Adipocyte (in vitro differentiated cells): Measurements from ENCODE around the gene RIPK4.

Experiments used
- DNase-seq: peaks from one replicate; pipeline ENCODE4 v3.0.0-alpha.2; 2015; ENCODE audit warnings: low read depth
- H3K27me3 ChIP-seq: replicated peaks from 2 replicates; pipeline ENCODE4 v1.7.0; 2013; ENCODE audit warnings: mild to moderate bottlenecking, low read length, moderate library complexity; ENCODE audit not compliant: control insufficient read depth, insufficient read depth
- H3K36me3 ChIP-seq: 2 replicates; pipeline ENCODE4 v1.7.0; 2013; ENCODE audit warnings: low read length, mild to moderate bottlenecking, moderate library complexity; ENCODE audit not compliant: control insufficient read depth, insufficient read depth, severe bottlenecking
- H3K4me1 ChIP-seq: 2 replicates; pipeline ENCODE4 v1.7.0; 2013; ENCODE audit warnings: mild to moderate bottlenecking, low read length, moderate library complexity; ENCODE audit not compliant: control insufficient read depth, insufficient read depth
- H3K4me3 ChIP-seq: 2 replicates; pipeline ENCODE4 v1.7.0; 2013; ENCODE audit warnings: mild to moderate bottlenecking, low read length, moderate library complexity
- H3K9ac ChIP-seq: 2 replicates; pipeline ENCODE4 v1.7.0; 2013; ENCODE audit warnings: mild to moderate bottlenecking, low read length, moderate library complexity
- H3K9me3 ChIP-seq: 2 replicates; pipeline ENCODE4 v1.7.0; 2013; ENCODE audit warnings: mild to moderate bottlenecking, low read length, moderate library complexity; ENCODE audit not compliant: control insufficient read depth

RIPK4 gene

DNA sequence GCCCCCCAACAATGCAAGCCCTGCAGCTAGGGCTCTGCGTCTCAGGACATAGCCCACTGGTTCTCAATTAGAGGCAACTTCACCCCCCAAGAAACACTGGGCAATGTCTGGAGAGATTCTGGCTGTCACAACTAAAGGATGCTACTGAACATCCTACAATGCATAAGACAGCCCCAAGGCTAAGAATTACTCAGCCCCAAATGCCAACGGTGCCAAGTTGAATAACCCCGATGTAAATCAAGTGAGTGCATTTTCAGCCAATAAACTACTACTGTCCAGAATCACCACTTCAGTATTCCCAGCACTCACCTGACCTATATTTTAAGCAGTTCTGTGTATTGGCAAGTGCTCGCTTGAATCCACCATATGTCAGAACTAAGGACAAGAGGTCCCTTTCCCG lies 6.9 kb downstream of the RIPK4 start:
- no peak for DNase-seq
- Histone ChIP-seq H3K9ac (no peak overlapping the region), H3K27me3 (peaks cover 55% of the 10 kb centered on the region), H3K4me3 (no peak overlapping the region), H3K9me3 (no peaks in the 10 kb centered on the region), H3K36me3 (no peaks in the 10 kb centered on the region), H3K4me1 (peaks cover 13% of the 10 kb centered on the region)

DNA sequence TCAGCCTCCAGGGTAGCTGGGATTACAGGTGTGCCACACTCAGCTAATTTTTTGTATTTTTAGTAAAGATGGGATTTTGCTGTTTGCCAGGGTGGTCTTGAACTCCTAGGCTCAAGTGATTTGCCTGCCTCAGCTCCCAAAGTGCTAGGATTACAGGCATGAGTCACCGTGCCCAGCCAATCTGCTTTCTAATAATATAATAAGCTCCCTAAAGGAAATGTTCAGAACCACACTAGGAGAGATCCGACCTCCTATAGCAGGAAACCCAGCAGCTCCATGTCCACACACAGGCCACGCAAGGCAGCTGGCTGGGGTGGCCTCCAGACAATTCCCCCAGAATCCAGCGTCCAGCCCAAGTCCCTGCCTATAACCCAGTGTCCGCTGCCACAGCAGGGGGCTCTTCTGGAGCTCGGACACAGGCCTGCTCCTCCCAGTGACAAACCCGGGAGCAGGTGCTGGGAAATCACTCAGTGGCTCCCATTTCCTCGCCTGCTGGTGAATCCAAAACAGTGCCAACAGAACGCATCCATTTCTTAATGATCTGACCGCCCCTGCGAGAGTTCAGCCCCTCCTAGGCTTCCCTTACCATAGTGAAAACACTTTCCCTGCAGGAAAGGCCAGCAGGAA lies 7.5 kb downstream of the RIPK4 start:
- no peak for DNase-seq
- no peaks in the 10 kb centered on the region for H3K36me3 ChIP-seq
- H3K4me1 ChIP-seq: peaks cover 13% of the 10 kb centered on the region
- H3K27me3 ChIP-seq: peaks cover 49% of the 10 kb centered on the region
- H3K9ac ChIP-seq: no peak overlapping the region
- H3K9me3 ChIP-seq: no peaks in the 10 kb centered on the region
- no peak overlapping the region for H3K4me3 ChIP-seq

DNA sequence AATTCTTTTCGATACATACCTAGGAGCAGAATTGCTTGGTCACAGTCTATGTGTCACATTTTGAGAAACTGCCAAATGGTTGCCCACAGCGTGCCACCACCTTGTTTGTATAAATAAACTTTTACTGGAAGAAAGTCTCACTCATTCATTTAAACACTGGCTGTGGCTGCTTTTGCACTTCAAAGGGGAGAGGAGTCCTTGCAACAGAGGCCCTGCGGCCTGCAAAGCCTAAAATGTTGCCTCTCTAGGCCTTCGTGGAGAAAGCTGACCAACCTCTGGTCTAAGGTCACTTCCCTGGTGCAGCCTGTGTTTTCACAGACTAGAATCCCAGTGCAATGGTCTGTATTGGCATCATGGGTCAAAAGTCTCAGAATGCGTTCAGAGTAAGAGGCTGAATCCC lies 8.3 kb downstream of the RIPK4 start:
- H3K36me3 ChIP-seq: no peaks in the 10 kb centered on the region
- H3K9ac ChIP-seq: no peak overlapping the region
- no peak for DNase-seq
- no peaks in the 10 kb centered on the region for H3K9me3 ChIP-seq
- H3K27me3 ChIP-seq: peaks cover 41% of the 10 kb centered on the region
- peaks cover 13% of the 10 kb centered on the region for H3K4me1 ChIP-seq
- H3K4me3 ChIP-seq: no peak overlapping the region

DNA sequence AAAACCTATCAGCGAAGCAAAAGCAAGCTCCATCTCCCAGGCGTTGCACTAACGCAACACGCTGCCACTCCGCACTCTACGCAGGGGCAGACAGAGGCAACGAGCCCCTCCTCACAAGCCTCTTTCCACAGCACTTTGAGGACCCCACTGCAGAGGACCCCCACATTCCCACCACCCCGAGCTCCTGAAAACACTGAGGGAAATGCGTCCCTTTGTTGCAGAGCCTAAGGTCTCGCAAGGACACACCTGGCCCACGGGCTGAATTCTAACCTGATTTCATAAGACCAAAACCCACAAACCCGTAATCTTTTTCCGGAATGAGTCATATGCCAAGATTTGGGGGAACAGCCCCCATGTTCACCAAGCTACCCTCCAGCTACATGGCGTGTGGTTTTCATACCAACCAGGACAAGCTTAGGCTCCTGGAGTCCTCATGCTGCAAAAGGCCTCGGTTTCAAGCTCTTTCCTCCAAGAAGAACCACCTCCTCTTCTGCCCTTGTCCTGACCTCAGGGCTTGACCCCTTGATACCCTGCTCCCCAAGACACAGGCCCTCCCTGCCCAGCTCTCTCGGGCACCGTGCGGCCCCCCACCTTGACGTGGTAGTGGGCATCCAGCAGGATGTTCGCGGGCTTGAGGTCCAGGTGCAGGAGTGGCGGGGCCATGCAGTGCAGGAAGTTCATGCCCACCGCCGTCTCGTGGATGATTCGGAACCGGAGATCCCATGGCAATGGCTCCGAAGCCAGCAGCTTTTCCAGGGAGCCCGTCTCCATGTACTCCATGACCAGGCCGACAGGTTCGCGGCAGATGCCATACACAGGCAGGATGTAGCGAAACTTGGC lies 10.7 kb downstream of the RIPK4 start:
- H3K36me3 ChIP-seq: no peaks in the 10 kb centered on the region
- DNase-seq: no peak

DNA sequence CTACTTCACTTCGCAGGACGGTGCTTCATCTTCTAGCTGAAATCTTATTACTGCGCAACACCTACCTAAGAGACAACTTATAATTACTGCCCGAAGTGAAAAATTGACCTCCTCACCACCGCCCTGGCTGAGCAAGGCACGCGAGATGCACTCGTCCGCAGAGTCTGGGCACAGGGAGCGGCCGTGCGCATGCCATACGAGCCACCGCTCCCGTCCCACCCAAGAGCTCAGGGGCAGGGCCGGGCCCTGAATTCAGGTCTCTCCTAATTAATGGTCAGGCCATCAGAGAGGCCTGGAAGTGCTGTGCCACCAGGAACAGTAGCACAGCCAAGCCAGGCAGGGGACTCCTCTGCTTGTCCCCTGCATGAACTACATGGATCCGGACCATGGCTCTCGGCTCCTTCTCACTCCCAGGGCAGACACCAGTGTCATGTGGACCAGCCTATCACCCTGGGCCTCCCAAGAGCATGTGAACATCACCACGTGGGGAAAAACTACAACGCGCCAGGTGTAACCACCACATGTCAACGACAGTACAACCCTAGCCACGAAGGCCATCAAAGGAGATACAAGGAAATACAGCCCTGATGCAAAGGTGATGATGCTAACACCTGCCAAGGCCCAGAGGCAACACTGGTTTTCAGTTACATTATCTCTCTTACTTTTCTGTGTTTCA lies 11.5 kb downstream of the RIPK4 start:
- peaks cover 11% of the 10 kb centered on the region for H3K27me3 ChIP-seq
- DNase-seq: no peak
- H3K4me3 ChIP-seq: no peak overlapping the region
- no peaks in the 10 kb centered on the region for H3K9me3 ChIP-seq
- no peaks in the 10 kb centered on the region for H3K36me3 ChIP-seq
- no peak overlapping the region for H3K9ac ChIP-seq
- H3K4me1 ChIP-seq: peaks cover 8% of the 10 kb centered on the region

More for the DNA sequence above, 10.7 kb downstream of the RIPK4 start:
- Histone ChIP-seq H3K4me3 (no peak overlapping the region), H3K27me3 (peaks cover 17% of the 10 kb centered on the region), H3K9me3 (no peaks in the 10 kb centered on the region), H3K4me1 (peaks cover 9% of the 10 kb centered on the region), H3K9ac (no peak overlapping the region)

DNA sequence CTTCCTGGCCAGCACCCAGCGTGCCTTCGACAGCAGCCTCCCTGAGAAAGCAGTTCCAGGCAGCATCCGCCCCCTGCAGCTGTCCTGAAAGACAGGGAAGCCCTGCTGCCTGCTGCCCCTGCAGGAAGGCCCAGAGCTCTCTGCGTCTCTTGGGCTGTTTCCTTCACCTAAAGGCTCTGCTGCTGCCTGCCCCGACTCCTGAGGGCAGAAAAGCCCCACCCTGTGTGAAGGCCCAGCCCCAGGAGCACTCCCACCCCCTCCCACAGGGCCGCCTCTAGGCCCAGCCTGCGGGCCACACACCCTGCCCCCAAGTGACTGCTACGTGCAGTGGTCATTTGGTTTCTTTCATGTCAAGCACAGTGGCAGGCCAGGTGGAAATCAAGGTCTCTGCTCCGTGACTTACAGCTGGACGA lies 12.4 kb downstream of the RIPK4 start:
- H3K4me3 ChIP-seq: no peak overlapping the region
- H3K36me3 ChIP-seq: no peaks in the 10 kb centered on the region
- H3K9me3 ChIP-seq: no peaks in the 10 kb centered on the region
- H3K27me3 ChIP-seq: peaks cover 3% of the 10 kb centered on the region
- no peak overlapping the region for H3K9ac ChIP-seq
- no peak for DNase-seq
- peaks cover 13% of the 10 kb centered on the region for H3K4me1 ChIP-seq

DNA sequence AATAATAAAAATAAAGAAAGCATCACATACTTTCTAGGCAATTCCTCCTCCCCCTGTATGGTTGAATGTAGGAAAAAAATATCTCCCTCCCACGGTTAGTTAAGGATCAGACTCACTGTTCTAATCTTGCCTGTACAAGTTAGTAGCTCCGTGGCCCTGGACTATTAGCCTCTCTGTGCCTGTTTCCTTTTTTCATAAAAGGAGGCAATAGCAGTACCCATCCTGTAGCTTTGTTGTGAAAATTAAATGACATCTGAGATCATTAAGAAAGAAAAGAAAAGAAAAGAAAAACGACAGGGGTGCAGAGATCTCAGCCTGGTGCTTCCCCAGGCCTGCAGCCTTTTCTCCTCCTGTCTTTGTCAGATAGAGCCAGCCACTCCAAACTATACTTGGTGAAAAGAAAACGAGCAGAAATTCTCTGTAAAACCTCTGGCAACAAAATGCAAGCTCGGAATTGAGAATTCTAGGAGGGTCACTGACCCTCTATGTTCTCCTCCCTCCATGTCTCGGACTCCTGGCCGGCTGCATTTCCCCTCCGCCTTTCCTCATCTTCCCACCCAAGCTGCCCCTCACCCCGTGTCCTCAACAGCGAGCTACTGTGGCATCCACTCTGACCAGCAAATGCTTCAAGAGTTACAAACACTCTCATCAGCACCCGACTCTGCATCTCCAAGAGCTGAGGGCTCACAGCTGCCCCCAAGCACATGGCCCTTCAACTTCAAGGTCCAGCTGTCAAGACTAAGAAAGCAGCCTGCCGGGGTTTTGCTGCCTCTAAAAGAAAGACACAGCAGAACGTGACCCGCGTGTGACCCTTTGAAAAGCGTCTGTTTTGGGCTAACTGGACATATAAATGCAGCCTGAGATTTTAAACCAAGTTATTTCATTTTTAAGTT lies 13.6 kb downstream of the RIPK4 start:
- H3K4me1 ChIP-seq: peaks cover 13% of the 10 kb centered on the region
- H3K4me3 ChIP-seq: no peak overlapping the region
- no peak for DNase-seq
- H3K36me3 ChIP-seq: no peaks in the 10 kb centered on the region
- H3K9me3 ChIP-seq: no peaks in the 10 kb centered on the region
- peaks cover 5% of the 10 kb centered on the region for H3K27me3 ChIP-seq
- no peak overlapping the region for H3K9ac ChIP-seq

DNA sequence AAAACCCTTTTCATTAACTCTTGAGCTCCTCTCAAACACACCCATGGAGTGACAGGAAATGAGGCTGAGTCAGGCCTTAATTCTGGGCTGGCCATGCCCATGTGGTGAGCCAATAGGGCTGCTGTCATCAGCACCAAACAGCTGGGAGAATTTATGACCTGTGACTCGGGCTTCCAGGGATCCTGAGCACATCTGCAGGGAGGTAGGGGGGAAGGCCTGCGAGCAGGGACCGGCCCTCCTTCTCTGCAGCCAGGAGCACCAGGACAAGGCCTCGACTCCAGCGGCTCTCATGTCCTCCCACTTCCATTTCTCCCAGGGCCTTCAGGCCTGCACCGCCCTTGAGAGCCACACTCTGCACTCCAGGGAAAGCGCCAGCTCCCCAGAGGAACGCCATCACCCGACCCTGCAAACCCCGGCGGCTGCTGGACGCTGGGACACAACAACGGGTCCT lies 14.6 kb downstream of the RIPK4 start:
- peak; percentile 40 for DNase-seq
- peaks cover 13% of the 10 kb centered on the region for H3K4me1 ChIP-seq

DNA sequence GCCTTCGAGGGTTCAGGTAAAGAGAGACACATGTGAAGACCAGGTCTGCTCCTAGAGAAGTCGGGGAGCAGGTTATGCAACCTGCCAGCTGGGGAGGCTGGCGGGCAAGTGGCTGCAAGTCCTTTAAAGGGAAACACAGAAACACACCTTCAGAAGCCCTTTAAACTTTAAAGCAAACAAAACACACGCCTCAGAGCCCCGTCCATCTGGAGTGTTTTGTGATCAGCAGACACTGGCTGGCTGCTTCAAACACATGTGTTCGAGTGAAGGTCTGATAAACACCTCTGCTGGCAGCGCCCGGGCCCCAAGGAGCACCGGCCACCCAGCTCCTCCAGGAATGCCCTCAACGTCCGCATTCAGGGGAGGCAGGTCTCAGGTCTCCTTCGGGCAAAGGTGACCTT lies 15.2 kb downstream of the RIPK4 start:
- no peak for DNase-seq
- Histone ChIP-seq H3K4me1 (peaks cover 13% of the 10 kb centered on the region), H3K4me3 (no peak overlapping the region), H3K27me3 (peaks cover 10% of the 10 kb centered on the region), H3K9me3 (no peaks in the 10 kb centered on the region), H3K9ac (no peak overlapping the region), H3K36me3 (no peaks in the 10 kb centered on the region)

More for the DNA sequence above, 14.6 kb downstream of the RIPK4 start:
- Histone ChIP-seq H3K9ac (no peak overlapping the region), H3K4me3 (no peak overlapping the region), H3K36me3 (no peaks in the 10 kb centered on the region), H3K9me3 (no peaks in the 10 kb centered on the region), H3K27me3 (peaks cover 10% of the 10 kb centered on the region)

DNA sequence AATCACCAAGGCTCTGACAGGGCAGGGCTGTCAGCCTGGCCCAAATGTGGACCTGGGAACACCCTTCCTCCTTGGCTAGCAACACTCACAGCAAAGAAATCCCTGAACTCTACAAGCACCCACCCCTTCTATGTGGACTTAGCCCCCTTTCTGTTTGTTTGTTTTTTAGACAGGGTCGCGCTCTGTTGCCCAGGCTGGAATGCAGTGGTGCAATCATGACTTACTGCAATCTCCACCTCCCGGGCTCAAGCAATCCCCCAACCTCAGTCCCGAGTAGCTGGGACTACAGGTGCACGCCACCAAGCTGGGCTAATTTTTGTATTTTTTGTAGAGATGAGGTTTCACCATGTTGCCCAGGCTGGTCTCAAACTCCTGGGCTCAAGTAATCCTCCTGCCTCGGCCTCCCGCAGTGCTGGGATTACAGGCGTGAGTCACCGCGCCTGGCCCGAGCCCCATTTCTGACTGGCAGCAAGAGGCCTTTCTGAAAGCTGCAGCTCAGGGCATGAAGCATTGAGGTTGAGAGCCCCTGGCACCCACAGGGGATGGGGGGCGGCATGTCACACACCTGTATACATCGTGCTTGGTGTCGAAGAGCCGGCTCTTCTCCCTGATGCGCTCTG lies 16.2 kb downstream of the RIPK4 start:
- H3K9ac ChIP-seq: no peak overlapping the region
- no peaks in the 10 kb centered on the region for H3K9me3 ChIP-seq
- no peak overlapping the region for H3K4me3 ChIP-seq
- H3K36me3 ChIP-seq: no peaks in the 10 kb centered on the region
- DNase-seq: peak; percentile 61
- H3K4me1 ChIP-seq: peaks cover 13% of the 10 kb centered on the region
- peaks cover 10% of the 10 kb centered on the region for H3K27me3 ChIP-seq
